Amygdala (tissue), 56 donors: Measurements from ENCODE around the gene RBCK1.

Experiments
- DNase-seq, 56 donors: peaks; one replicate each; lab custom pipeline; 2025; lab: John Stamatoyannopoulos, UW

RBCK1 gene

GRCh38 chr20:414161-414560, 6.1 kb downstream of the RBCK1 start:
- DNase-seq: no peak

- no peak for DNase-seq
Observed at GRCh38 chr20:415820-416322, 7.8 kb downstream of the RBCK1 start.

DNA sequence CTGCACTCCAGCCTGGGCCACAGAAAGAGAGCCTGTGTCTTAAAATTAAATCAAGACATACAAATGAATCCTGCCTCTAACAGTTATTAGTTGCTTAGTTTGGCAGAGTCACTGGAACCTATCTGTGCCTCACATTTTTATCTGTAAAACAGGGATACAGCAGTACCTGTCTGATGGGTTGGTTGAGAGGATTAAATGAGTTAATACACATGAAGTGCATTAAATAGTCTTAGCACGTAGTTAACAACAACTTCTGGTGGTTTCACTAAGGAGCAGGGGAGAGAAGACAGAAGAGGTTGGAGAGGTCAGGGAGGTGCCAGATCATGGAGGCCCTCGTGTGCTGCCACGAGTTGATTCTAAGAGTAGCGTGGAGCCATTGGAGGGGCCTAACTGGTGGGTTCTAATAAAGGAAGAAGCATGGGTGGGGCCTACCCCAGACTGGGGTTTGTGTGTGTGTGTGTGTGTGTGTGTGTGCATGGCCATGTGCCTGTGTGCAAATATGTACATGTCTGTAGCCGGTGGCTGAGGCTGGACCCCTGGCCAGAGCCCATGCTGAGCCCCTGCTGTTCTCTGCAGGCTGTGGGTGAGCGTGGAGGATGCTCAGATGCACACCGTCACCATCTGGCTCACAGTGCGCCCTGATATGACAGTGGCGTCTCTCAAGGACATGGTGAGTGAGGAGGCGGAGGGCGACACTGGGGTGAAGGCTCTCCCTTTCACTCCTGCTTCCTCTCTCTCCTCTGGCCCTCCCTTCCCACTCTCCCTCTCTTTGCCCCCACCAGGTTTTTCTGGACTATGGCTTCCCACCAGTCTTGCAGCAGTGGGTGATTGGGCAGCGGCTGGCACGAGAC, 9.1 kb downstream of the RBCK1 start:
- no peak for DNase-seq

DNA sequence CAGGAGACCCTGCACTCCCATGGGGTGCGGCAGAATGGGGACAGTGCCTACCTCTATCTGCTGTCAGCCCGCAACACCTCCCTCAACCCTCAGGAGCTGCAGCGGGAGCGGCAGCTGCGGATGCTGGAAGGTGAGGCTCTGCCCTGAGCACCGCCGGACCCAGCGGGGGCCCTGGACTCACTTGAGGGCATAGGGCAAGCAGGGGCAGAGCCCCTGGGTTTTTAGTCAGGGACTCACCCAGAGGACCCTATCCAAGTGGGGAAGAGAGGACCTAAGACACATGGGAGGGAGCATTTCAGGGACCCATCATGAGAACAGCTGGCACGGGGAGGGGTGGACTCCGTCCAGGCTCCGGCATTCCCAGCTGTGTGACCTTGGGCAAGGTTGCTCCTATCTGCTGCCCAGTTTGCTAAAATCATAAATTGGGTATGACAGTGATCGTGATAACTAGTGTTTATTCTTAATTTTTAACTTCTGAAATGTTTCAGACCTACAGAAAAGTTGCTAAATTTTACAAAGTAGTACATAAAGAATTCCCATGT, 9.8 kb downstream of the RBCK1 start:
- no peak for DNase-seq

DNA sequence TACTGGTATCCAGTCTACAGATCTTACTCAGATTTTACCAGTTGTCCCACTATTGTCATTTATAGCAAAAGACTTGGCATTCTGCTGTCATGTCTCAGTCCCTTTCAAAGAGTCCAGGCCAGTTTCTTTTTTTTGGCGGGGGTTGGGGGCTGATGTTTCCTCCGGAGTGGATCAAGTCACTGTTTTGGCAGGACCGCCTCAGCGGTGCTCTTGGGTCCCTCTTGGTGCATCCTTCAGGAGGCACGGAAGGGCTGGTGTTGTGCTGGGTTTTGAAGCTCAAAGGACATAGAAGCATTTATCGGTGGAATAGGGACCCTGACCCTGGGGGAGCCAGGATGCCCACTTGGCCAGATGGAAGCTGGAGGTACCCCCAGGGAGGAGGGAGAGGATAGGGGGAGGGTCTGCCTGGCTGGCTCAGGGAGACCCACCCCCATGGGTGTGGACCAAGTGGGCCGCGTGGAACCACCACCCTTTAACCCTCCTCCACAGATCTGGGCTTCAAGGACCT, 10.8 kb downstream of the RBCK1 start:
- no peak for DNase-seq

- peak in 1 of 56 donors; percentile 72 for DNase-seq
Observed at GRCh38 chr20:419556-420165, 11.6 kb downstream of the RBCK1 start.

DNA sequence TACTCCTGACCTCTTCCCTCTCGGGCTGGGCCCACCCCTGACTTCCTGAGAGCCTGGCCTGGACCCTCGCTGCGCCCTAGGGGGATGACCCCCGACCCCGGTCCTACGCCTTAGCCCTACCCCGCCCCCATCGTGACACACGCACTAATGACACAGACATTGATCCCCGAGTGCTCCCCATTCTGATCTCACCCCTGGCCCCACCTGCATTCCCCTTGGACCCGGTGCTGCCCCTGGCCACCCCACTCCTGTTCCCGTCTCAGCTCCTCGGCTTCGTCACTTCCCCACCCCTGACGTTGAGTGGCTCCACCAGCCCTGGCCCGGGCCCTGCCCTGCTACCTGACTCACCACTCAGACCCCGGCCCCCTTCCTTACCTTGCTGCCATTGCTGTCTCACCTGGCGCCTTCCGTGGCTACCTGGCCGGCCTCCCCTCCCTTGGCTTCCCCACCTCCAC, 12.1 kb downstream of the RBCK1 start:
- peak in 1 of 56 donors; percentile 57 for DNase-seq

DNA sequence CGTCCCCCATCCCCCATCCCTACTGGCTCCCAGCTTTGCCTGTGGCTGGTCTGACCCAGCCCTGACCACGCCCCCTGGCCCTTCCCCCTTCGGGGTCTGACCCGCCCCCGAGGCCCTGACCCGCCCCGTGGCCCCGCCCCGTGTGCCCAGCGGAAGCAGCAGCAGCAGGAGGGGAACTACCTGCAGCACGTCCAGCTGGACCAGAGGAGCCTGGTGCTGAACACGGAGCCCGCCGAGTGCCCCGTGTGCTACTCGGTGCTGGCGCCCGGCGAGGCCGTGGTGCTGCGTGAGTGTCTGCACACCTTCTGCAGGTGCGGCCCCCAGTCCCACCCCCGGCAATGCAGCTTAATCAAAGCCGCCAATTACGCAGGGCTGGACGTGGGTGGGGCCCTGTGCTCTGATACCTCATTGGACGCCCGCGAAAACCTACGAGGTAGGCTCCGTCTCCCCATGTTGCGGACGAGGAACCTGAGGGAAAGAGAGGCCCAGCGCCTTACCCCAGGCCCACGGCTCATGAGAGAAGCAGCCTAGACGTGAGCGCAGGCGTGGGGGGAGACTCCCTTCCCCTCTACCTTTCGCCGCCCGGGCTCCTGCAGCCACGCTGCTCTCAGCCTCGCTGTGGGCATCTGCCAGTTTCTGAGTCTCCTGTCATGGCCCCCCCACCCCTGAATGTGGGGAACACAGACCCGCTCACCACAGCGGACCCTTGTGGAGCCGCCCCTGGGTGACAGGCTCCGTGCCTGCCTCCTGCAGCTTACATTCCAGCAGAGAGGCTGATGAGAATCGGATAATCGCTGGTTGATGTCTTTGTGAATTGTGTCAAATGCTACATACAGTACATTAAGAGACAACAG, 12.8 kb downstream of the RBCK1 start:
- DNase-seq: no peak

DNA sequence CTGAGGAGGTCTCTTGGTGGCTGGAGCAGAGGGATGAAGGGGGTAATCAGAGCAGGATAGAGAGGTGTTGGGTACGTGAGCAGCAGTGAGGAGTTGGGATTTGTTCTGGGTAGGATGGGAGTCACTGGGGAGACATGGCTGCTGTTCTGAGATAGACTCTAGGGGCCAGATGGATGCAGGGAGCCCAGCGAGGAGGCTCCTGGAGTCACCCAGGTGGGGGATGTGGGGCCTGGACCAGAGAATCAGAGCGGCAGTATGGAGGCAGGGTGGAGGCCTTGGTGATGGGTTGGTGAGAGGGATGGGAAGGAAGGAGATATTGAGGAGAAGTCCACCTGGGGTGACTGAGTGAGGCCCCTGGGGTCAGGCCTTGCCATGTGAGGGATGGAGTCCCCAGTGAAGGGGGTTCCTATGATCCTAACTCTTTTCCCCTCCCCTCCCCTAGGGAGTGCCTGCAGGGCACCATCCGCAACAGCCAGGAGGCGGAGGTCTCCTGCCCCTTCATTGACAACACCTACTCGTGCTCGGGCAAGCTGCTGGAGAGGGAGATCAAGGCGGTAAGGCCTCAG, 13.7 kb downstream of the RBCK1 start:
- no peak for DNase-seq

DNA sequence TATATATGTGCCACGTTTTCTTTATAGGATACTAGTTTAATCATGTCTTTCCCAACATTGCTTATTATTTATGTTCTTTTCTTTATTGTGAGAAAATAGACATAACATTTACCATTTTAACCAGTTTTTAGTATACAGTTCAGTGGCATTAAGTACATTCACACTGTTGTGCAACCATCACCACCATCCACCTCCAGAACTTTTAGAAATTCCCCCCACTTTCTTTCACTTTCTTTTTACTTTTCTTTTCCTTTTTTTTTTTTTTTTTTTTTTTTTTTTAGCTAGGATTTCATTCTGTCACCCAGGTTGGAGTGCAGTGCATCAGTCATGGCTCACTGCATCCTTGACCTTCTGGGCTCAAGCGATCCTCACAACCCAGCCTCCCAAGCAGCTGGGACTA, 18.5 kb downstream of the RBCK1 start:
- DNase-seq: no peak

DNA sequence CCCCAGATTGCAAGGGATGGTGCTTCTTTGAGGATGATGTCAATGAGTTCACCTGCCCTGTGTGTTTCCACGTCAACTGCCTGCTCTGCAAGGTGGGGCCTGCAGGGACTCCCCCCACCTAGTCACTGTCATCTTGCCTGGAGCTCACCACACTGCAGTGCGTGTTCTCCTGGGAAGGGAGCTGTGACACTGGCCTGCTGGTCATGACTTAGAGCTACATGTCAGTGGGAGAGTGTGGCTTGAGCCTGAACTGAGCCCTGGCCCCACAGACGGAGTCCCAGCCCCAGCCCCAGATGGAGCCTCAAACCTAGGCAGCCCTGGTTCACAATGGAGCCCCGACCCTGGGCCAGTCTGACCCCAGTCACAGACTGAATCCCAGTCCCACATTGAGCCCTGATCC, 19.3 kb downstream of the RBCK1 start:
- no peak for DNase-seq

GRCh38 chr20:427849-428657, 20.0 kb downstream of the RBCK1 start:
- no peak for DNase-seq

GRCh38 chr20:428658-429200, 20.6 kb downstream of the RBCK1 start:
- no peak for DNase-seq

GRCh38 chr20:430091-430999, 22.2 kb downstream of the RBCK1 start:
- DNase-seq: no peak

- DNase-seq: peak in 53 of 56 donors; percentile 6 to 87 (median 68)
Observed at GRCh38 chr20:431012-431904, 23.2 kb downstream of the RBCK1 start.

DNA sequence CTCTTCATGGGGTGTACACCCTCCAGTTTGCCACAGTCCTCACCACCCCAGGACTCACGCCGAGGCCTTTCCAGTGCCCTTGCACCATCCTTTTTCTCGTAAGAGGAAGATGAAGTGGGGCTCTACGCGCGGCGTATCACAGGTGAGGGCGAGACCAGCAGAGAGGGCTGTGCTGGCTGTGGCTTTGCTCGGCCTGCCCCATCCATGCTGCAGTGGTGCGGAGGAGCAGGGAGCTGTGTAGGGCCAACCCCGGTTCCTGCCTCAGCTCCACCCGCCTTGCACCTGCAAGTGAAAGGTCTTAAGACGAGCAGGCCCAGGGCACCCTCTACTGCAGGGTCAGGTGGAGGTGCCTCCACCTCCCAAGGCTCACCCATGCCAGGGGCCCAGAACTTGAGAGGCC, 24.1 kb downstream of the RBCK1 start:
- DNase-seq: no peak
